ENCODE data around the gene MYO1B. TPM values are rescaled to one million over a fixed set of nuclear protein-coding genes. Genes with fewer than 3 reads are reported as not detected.

The MYO1B gene
- total and polyA plus RNA-seq, 2 of the 8 experiments (the other 6 are each of a cell fraction or from before 2014, with no cell fraction given), result 15.5 to 61.2 TPM

DNA sequence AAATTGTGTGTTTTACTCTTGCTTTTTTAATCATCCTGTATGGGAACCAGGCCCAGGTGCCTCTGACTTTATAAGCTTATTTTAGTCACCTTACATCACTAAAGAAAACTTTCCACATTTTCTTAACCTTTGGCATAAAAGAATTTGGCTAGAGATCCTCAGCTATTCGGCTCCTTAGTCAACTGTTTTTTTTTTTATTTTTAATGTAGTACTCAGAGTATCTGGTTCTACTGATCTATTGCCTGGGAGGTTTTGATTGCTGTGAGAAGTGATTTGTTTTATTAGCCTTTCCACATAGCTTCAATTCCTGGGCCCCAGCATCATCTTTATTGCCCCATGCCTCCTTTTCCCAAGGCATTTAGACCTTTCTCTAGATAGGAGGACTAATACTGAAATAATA lies 121.0 kb downstream of the MYO1B start:
- no peak overlapping the region for H2AFZ ChIP-seq (ENCODE audit: low read length)
- TF ChIP-seq SIRT6 (IDR thresholded peaks at IDR 0.05; ENCODE audit: low read length) (no peak), EZH2 (IDR thresholded peaks at IDR 0.05; ENCODE audit: low read depth, low read length, severe bottlenecking) (no peak), ASH2L (IDR thresholded peaks at IDR 0.05; ENCODE audit: low read length) (no peak), JUND (IDR thresholded peaks at IDR 0.05; ENCODE audit: low read length) (no peak), RFX5 (IDR thresholded peaks at IDR 0.05; ENCODE audit: borderline replicate concordance, low read depth, low read length) (no peak)
- H3K36me3 ChIP-seq (ENCODE audit: control insufficient read depth in 2 of 4, insufficient read depth in 4 of 4, low read length in 3 of 4), result peaks cover 2 to 6% (median 4%) of the 10 kb centered on the region in 4 experiments; a peak in 6 of 8 replicates
- no peak overlapping the region for H4K91ac ChIP-seq (replicated peaks; ENCODE audit: insufficient read length, low read length)
- ChIA-PET CTCF (ENCODE audit: partially characterized antibody) (interaction anchor here (0.6 to 1.6 kb wide), 8 partner anchors 46 to 1956 kb away, joined by 3 to 5 read pairs (median 4); no protein-coding TSS in a partner anchor), POLR2A (ENCODE audit: partially characterized antibody) (no interaction called here)
- H3K4me1 ChIP-seq (replicated peaks in 1 of 4; ENCODE audit: control insufficient read depth in 3 of 4, insufficient read depth in 4 of 4, low read length in 3 of 4), result no peaks in the 10 kb centered on the region
- no peaks in the 10 kb centered on the region for H3K79me1 ChIP-seq (ENCODE audit: low read depth, low read length)
- no peak overlapping the region for H3K27ac ChIP-seq (ENCODE audit: low read depth, low read length)
- H3K9me3 ChIP-seq (ENCODE audit: insufficient read depth in 2 of 2, low read depth in 1 of 2, low read length in 1 of 2), result no peaks in the 10 kb centered on the region
- H3K14ac ChIP-seq (ENCODE audit: insufficient read length), result no peak overlapping the region
- H4K5ac ChIP-seq (ENCODE audit: insufficient read length, low read depth, low read length), result no peak overlapping the region
- H3K23me2 ChIP-seq (ENCODE audit: low read depth, low read length), result no peaks in the 10 kb centered on the region; the same call in 1 of the 2 replicates
- H2BK20ac ChIP-seq (ENCODE audit: low read length), result no peak overlapping the region
- no peak overlapping the region for H3K4me2 ChIP-seq (ENCODE audit: insufficient read depth in 1 of 2, low read depth in 2 of 2, low read length in 2 of 2)
- H3K23ac ChIP-seq (ENCODE audit: insufficient read length), result no peak overlapping the region
- no peaks in the 10 kb centered on the region for H3K79me2 ChIP-seq (ENCODE audit: control insufficient read depth in 1 of 2, insufficient read depth in 2 of 2, low read length in 2 of 2)
- no peak overlapping the region for H2AK5ac ChIP-seq (ENCODE audit: low read depth, low read length)
- no peak overlapping the region for H3K18ac ChIP-seq (ENCODE audit: extremely low read depth, low read length)
- no peaks in the 10 kb centered on the region for H4K20me1 ChIP-seq (replicated peaks in 1 of 2; ENCODE audit: control insufficient read depth in 1 of 2, insufficient read depth in 2 of 2, low read length in 2 of 2)
- 87% methylated on average over 1 of the region's 1 CpG; no CpG with 5 or more reads in 1 of the 2 experiments for WGBS, 2 experiments (ENCODE audit: extremely low coverage in 1 of 2, insufficient coverage in 1 of 2, insufficient read length in 1 of 2, insufficient replicate concordance in 2 of 2, low coverage in 1 of 2, low lambda C conversion rate in 2 of 2, missing lambda C conversion rate in 1 of 2)
- H2BK12ac ChIP-seq (ENCODE audit: low read depth, low read length), result no peak overlapping the region
- H2BK120ac ChIP-seq (replicated peaks; ENCODE audit: low read depth, low read length), result no peak overlapping the region
- no peak overlapping the region for H4K8ac ChIP-seq (ENCODE audit: extremely low read depth, insufficient read depth, low read length)
- H2BK15ac ChIP-seq (ENCODE audit: low read length), result no peak overlapping the region
- H3K27me3 ChIP-seq (replicated peaks in 1 of 4; ENCODE audit: control insufficient read depth in 3 of 4, extremely low read depth in 1 of 4, insufficient read depth in 3 of 4, low read length in 3 of 4), result no peaks in the 10 kb centered on the region
- no peak overlapping the region for H3K4me3 ChIP-seq (ENCODE audit: extremely low read depth in 1 of 4, insufficient read depth in 2 of 4, low read depth in 3 of 4, low read length in 4 of 4)
- H2BK5ac ChIP-seq (ENCODE audit: low read depth, low read length), result no peak overlapping the region
- H3K4ac ChIP-seq (replicated peaks; ENCODE audit: insufficient read length, low read depth, low read length), result no peak overlapping the region
- no peak for DNase-seq (ENCODE audit: low read depth in 1 of 2, low spot score in 2 of 2)
- H3K9ac ChIP-seq (replicated peaks in 1 of 4; ENCODE audit: extremely low read depth in 1 of 4, low read depth in 3 of 4, low read length in 3 of 4), result no peak overlapping the region
- FAIRE-seq, result no peak
- no peak overlapping the region for H3K56ac ChIP-seq (replicated peaks; ENCODE audit: insufficient read length, low read depth, low read length)

All from H1 (cell line).